PC-3 (cell line): ENCODE data around the gene MYLK2. TPM values are rescaled to one million over a fixed set of nuclear protein-coding genes. Genes with fewer than 3 reads are reported as not detected.

Source experiments
- ATAC-seq: fragments of 200-7000 bp; cut with Tn5 transposase; 2 replicates; pipeline ENCODE4 v1.9.1; 2020; ENCODE audit warnings: mild to moderate bottlenecking, moderate library complexity
- BruUV-seq: library from RNA; stranded (reverse); fragments of 400-500 nt; replicated peaks from 2 replicates; lab custom pipeline; 2021; lab: Mats Ljungman, UMichigan
- CTCF ChIA-PET: fragments of 300-600 bp; sonication (Branson Sonifier 250); formaldehyde crosslinking; loops from one replicate; lab custom pipeline; 2022; ENCODE audit warnings: antibody characterized with exemption; lab: Charles Lee
- POLR2A ChIA-PET: fragments of 300-600 bp; sonication (Branson Sonifier 250); formaldehyde crosslinking; loops from one replicate; lab custom pipeline; 2022; ENCODE audit warnings: antibody characterized with exemption; ENCODE audit not compliant: unreplicated experiment; lab: Charles Lee
- DNase-seq: peaks from one replicate; pipeline ENCODE4 v3.0.0-alpha.2; 2015
- H2AFZ ChIP-seq: fragments of 300-600 bp; sonication (generic); 2 replicates; pipeline ENCODE4 v1.6.0; 2016; ENCODE audit warnings: antibody characterized with exemption, low read length
- H3F3A ChIP-seq: fragments of 300-600 bp; sonication (generic); one replicate; pipeline ENCODE4 v1.6.0; 2017; ENCODE audit warnings: antibody characterized with exemption, low read length, control low read depth, mild to moderate bottlenecking; ENCODE audit not compliant: unreplicated experiment
- H3K27ac ChIP-seq: fragments of 300-600 bp; sonication (generic); 2 replicates; pipeline ENCODE4 v1.5.1; 2016; ENCODE audit warnings: mild to moderate bottlenecking, low read length
- H3K27me3 ChIP-seq: fragments of 300-600 bp; sonication (generic); 2 replicates; pipeline ENCODE4 v1.6.1; 2016; ENCODE audit warnings: low read length, mixed read lengths
- H3K36me3 ChIP-seq: fragments of 300-600 bp; sonication (generic); 2 replicates; pipeline ENCODE4 v1.6.1; 2016; ENCODE audit warnings: low read depth, mixed run types, low read length, mixed read lengths
- H3K4me1 ChIP-seq: fragments of 300-600 bp; sonication (generic); 2 replicates; pipeline ENCODE4 v1.5.1; 2016; ENCODE audit warnings: low read length; ENCODE audit not compliant: insufficient read depth
- H3K4me2 ChIP-seq: fragments of 300-600 bp; sonication (generic); 2 replicates; pipeline ENCODE4 v1.6.0; 2016; ENCODE audit warnings: low read length
- H3K4me3 ChIP-seq: fragments of 300-600 bp; sonication (generic); 2 replicates; pipeline ENCODE4 v1.5.1; 2016; ENCODE audit warnings: mild to moderate bottlenecking, low read length, mixed read lengths
- H3K79me2 ChIP-seq: fragments of 300-600 bp; sonication (generic); 2 replicates; pipeline ENCODE4 v1.6.1; 2017; ENCODE audit warnings: low read length, mixed read lengths
- H3K9ac ChIP-seq: fragments of 300-600 bp; sonication (generic); 2 replicates; pipeline ENCODE4 v1.6.0; 2016; ENCODE audit warnings: mild to moderate bottlenecking, low read length
- H3K9me2 ChIP-seq: fragments of 300-600 bp; sonication (generic); replicated peaks from 2 replicates; pipeline ENCODE4 v1.6.1; 2016; ENCODE audit warnings: mixed run types, low read length, mixed read lengths
- H3K9me3 ChIP-seq: fragments of 300-600 bp; sonication (generic); 2 replicates; pipeline ENCODE4 v1.6.1; 2016; ENCODE audit warnings: low read length, mixed read lengths
- H4K20me1 ChIP-seq: fragments of 300-600 bp; sonication (generic); 2 replicates; pipeline ENCODE4 v1.6.1; 2016; ENCODE audit warnings: low read length, mixed read lengths
- CTCF ChIP-seq: fragments of 300-600 bp; sonication (generic); conservative IDR thresholded peaks from 2 replicates; pipeline ENCODE4 v1.5.1; 2017; ENCODE audit warnings: antibody characterized with exemption, low read depth, mild to moderate bottlenecking, low read length
- EZH2 ChIP-seq: fragments of 300-600 bp; sonication (generic); IDR thresholded peaks from one replicate; pipeline ENCODE4 v1.6.1; 2017; ENCODE audit warnings: antibody characterized with exemption, mild to moderate bottlenecking, low read length; ENCODE audit not compliant: unreplicated experiment
- EZH2phosphoT487 ChIP-seq: fragments of 300-600 bp; sonication (generic); IDR thresholded peaks from 2 replicates; pipeline ENCODE4 v1.6.1; 2018; ENCODE audit warnings: mild to moderate bottlenecking, antibody characterized with exemption, low read length, borderline replicate concordance
- intact Hi-C: fragments of 100-400 bp; cut with micrococcal nuclease; formaldehyde crosslinking; loops from 2 replicates; pipeline ENCODE4 v1.9.0; 2023
- total RNA-seq: library from RNA; depleted of rRNA; stranded (reverse); fragments of >200 nt; gene quantifications from 2 replicates; pipeline ENCODE4 v1.2.3, GENCODE V29; 2014

The MYLK2 gene
- total RNA-seq, 1 experiment from 2014 or later: 1.7 TPM

- Histone ChIP-seq H3K9me2 (no peaks in the 10 kb centered on the region), H3K4me3 (no peak overlapping the region), H3K9ac (no peak overlapping the region), H3K4me2 (peak overlapping the region; percentile 61), H3K36me3 (no peaks in the 10 kb centered on the region), H4K20me1 (no peaks in the 10 kb centered on the region), H3F3A (no peaks in the 10 kb centered on the region), H2AFZ (0 out of 2 replicates have a peak overlapping the region, but pooled peaks have one; percentile 13), H3K27me3 (no peaks in the 10 kb centered on the region), H3K4me1 (peaks cover 19% of the 10 kb centered on the region), H3K79me2 (no peaks in the 10 kb centered on the region), H3K9me3 (no peaks in the 10 kb centered on the region), H3K27ac (peak overlapping the region; percentile 17; the same call in 1 of the 2 replicates)
- no peak for TF ChIP-seq EZH2
- TF ChIP-seq EZH2phosphoT487: no peak
- TF ChIP-seq CTCF: no peak
- BruUV-seq: no TSS peak
- ATAC-seq (peak; percentile 5; the same call in 1 of the 2 replicates), DNase-seq (peak; percentile 25)
- intact Hi-C loops: no loop called here
- POLR2A ChIA-PET: no interaction called here
- CTCF ChIA-PET: interaction anchor here (0.9 kb wide), 1 partner anchor 208 kb away, joined by 3 read pairs; no protein-coding TSS in a partner anchor
These were observed 23.5 kb downstream of the MYLK2 start for GRCh38 chr20:31842471-31843157.

GRCh38 chr20:31843288-31843687 is 24.1 kb downstream of the MYLK2 start:
- Histone ChIP-seq H3F3A (no peaks in the 10 kb centered on the region), H3K27me3 (no peaks in the 10 kb centered on the region), H3K27ac (no peak overlapping the region), H3K4me3 (no peak overlapping the region), H2AFZ (no peak overlapping the region), H3K9me2 (no peaks in the 10 kb centered on the region), H4K20me1 (no peaks in the 10 kb centered on the region), H3K9me3 (no peaks in the 10 kb centered on the region), H3K36me3 (no peaks in the 10 kb centered on the region), H3K4me1 (peaks cover 19% of the 10 kb centered on the region), H3K9ac (no peak overlapping the region), H3K79me2 (no peaks in the 10 kb centered on the region), H3K4me2 (no peak overlapping the region)
- intact Hi-C loops: no loop called here
- TF ChIP-seq EZH2: no peak
- no peak for TF ChIP-seq EZH2phosphoT487
- no peak for TF ChIP-seq CTCF
- POLR2A ChIA-PET: no interaction called here
- no TSS peak for BruUV-seq
- no peak for ATAC-seq
- no peak for DNase-seq
- CTCF ChIA-PET: interaction anchor here (0.9 kb wide), 1 partner anchor 209 kb away, joined by 3 read pairs; no protein-coding TSS in a partner anchor

GRCh38 chr20:31843881-31844280 is 24.7 kb downstream of the MYLK2 start:
- DNase-seq (no peak), ATAC-seq (no peak)
- Histone ChIP-seq H3K27me3 (no peaks in the 10 kb centered on the region), H3K9ac (no peak overlapping the region), H3K4me1 (peaks cover 19% of the 10 kb centered on the region), H3K36me3 (no peaks in the 10 kb centered on the region), H3F3A (no peaks in the 10 kb centered on the region), H3K9me2 (no peaks in the 10 kb centered on the region), H3K27ac (no peak overlapping the region), H2AFZ (no peak overlapping the region), H3K4me2 (no peak overlapping the region), H3K9me3 (no peaks in the 10 kb centered on the region), H3K79me2 (no peaks in the 10 kb centered on the region), H3K4me3 (no peak overlapping the region), H4K20me1 (no peaks in the 10 kb centered on the region)
- ChIA-PET CTCF (no interaction called here), POLR2A (no interaction called here)
- no peak for TF ChIP-seq EZH2phosphoT487
- TF ChIP-seq CTCF: no peak
- no peak for TF ChIP-seq EZH2
- intact Hi-C loops: no loop called here
- no TSS peak for BruUV-seq
